ENCODE data around the gene LRP3. TPM values are rescaled to one million over a fixed set of nuclear protein-coding genes. Genes with fewer than 3 reads are reported as not detected.
"Not testable (repeated sequence)": the region's sequence is repeated elsewhere in the genome, so short reads cannot be mapped to it uniquely, and the experiment has no call there.

Gene LRP3
- total and polyA plus RNA-seq, 5 experiments from 2014 or later, result not detected

- Mint-ChIP-seq H3K36me3 (no peaks in the 10 kb centered on the region), H3K27me3 (no peaks in the 10 kb centered on the region), H3K4me1 (peaks cover 21 to 44% (median 39%) of the 10 kb centered on the region in 4 donors), H3K9me3 (no peaks in the 10 kb centered on the region), H3K27ac (peak overlapping the region in 9 of 10 donors; percentile 37 to 94 (median 88)), H3K4me3 (peak overlapping the region in 7 of 10 donors; percentile 15 to 81 (median 70))
- ATAC-seq (no peak), DNase-seq (no peak)
- POLR2A ChIA-PET, result interaction anchor here (1.8 to 7.6 kb wide), 2 partner anchors 14 to 212 kb away, joined by 5 to 113 read pairs; partner anchors contain the start of gene CEBPG
Measured at GRCh38 chr19:33161201-33161600, 32.9 kb upstream of the LRP3 start.

DNA sequence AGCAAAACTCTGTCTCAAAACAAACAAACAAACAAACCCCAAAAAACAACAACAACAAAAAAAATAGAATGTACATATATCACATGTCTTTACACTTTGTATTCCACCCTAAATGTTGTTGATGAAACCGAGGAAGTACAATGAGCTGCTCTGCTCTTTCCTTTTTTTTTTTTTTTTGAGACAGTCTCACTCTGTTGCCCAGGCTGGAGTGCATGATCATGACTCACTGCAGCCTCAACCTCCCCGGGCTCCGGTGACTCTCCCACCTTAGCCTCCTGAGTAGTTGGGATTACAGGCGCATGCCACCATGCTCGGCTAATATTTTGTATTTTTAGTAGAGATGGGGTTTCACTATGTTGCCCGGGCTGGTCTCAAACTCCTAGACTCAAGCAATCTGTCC is 30.6 kb upstream of the LRP3 start:
- Mint-ChIP-seq H3K27ac (no peak overlapping the region), H3K27me3 (no peaks in the 10 kb centered on the region), H3K4me3 (no peak overlapping the region), H3K9me3 (peaks cover 0 to 13% (median 3%) of the 10 kb centered on the region in 9 donors), H3K4me1 (peaks cover 17 to 45% (median 30%) of the 10 kb centered on the region in 4 donors), H3K36me3 (peaks cover 0 to 4% (median 2%) of the 10 kb centered on the region in 3 donors)
- POLR2A ChIA-PET, result interaction anchor here (7.6 kb wide), 1 partner anchor 12 kb away, joined by 113 read pairs; no protein-coding TSS in a partner anchor
- DNase-seq (no peak), ATAC-seq (no peak)

DNA sequence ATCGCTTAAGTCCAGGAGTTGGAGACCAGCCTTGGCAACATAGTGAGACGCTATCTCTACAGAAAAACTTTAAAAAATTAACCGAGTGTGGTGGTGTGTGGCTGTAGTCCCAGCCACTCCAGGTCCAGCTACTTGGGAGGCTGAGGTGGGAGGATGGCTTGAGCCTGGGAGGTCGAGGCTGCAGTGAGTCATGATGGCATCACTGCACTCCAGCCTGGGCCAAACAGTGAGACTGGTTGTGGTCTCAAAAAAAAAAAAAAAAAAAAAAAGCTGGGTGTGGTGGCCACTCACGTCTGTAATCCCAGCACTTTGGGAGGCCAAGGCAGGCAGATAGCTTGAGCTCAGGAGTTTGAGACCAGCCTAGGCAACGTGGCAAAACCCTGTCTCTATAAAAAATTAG is 28.1 kb upstream of the LRP3 start:
- H3K4me1 Mint-ChIP-seq, result peaks cover 12 to 37% (median 17%) of the 10 kb centered on the region in 4 donors
- peaks cover 0 to 11% (median 9%) of the 10 kb centered on the region in 3 donors for H3K36me3 Mint-ChIP-seq
- H3K4me3 Mint-ChIP-seq, ATAC-seq, DNase-seq, H3K27me3 Mint-ChIP-seq, H3K27ac Mint-ChIP-seq: not testable (repeated sequence)
- H3K9me3 Mint-ChIP-seq, result peaks cover 0 to 19% (median 4%) of the 10 kb centered on the region in 9 donors
- POLR2A ChIA-PET, result interaction anchor here (1.8 kb wide), 1 partner anchor 10 kb away, joined by 8 read pairs; no protein-coding TSS in a partner anchor

GRCh38 chr19:33167438-33167837 is 26.7 kb upstream of the LRP3 start:
- no peak overlapping the region for H3K4me3 Mint-ChIP-seq
- no peak for ATAC-seq
- H3K9me3 Mint-ChIP-seq, result peaks cover 0 to 19% (median 4%) of the 10 kb centered on the region in 9 donors
- H3K27me3 Mint-ChIP-seq, result no peaks in the 10 kb centered on the region
- H3K4me1 Mint-ChIP-seq, result peaks cover 8 to 33% (median 18%) of the 10 kb centered on the region in 4 donors
- H3K27ac Mint-ChIP-seq, result no peak overlapping the region
- POLR2A ChIA-PET, result interaction anchor here (1.8 kb wide), 1 partner anchor 9 kb away, joined by 8 read pairs; no protein-coding TSS in a partner anchor
- H3K36me3 Mint-ChIP-seq, result peaks cover 0 to 11% (median 9%) of the 10 kb centered on the region in 3 donors
- DNase-seq, result no peak

- Mint-ChIP-seq H3K4me3 (no peak overlapping the region), H3K4me1 (peaks cover 12 to 37% (median 26%) of the 10 kb centered on the region in 4 donors), H3K27me3 (no peaks in the 10 kb centered on the region), H3K9me3 (peaks cover 0 to 19% (median 4%) of the 10 kb centered on the region in 9 donors), H3K36me3 (peaks cover 0 to 11% (median 9%) of the 10 kb centered on the region in 3 donors), H3K27ac (peak overlapping the region in 1 of 10 donors; percentile 74)
- ATAC-seq, result no peak
- POLR2A ChIA-PET, result no interaction called here
- DNase-seq, result no peak
Measured at GRCh38 chr19:33168528-33168927, 25.6 kb upstream of the LRP3 start.

DNA sequence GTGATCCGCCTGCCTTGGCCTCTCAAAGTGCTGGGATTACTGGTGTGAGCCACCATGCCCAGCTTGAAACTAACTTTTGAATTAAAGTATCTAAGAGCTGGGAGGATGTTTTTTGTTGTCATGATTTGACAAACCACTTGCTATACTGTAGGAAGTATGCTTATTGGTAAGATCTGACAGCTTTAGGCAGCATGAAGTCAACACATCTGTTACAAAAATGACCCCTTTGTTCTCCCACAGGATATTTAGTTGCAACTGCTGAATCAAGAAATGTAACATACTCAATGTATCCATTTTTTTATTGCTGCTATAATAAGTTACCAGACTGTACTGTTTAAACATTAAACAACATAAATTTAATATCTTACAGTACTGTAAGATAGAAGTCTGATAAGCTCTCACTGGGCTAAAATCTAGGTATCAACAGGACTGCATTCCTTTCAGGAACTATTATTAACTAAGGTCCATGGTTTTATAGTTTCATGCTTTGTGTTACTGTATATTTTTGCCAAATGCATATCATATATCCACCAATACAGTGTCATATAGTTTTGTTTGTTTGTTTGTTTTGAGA is 22.8 kb upstream of the LRP3 start:
- peak overlapping the region in 1 of 10 donors; percentile 57 for H3K27ac Mint-ChIP-seq
- peaks cover 0 to 11% (median 9%) of the 10 kb centered on the region in 3 donors for H3K36me3 Mint-ChIP-seq
- no peaks in the 10 kb centered on the region for H3K27me3 Mint-ChIP-seq
- no peak for ATAC-seq
- DNase-seq, result no peak
- peaks cover 0 to 19% (median 4%) of the 10 kb centered on the region in 9 donors for H3K9me3 Mint-ChIP-seq
- H3K4me1 Mint-ChIP-seq, result peaks cover 20 to 49% (median 45%) of the 10 kb centered on the region in 4 donors
- H3K4me3 Mint-ChIP-seq, result no peak overlapping the region
- POLR2A ChIA-PET, result no interaction called here

GRCh38 chr19:33171916-33172359 is 22.2 kb upstream of the LRP3 start:
- no peak overlapping the region for H3K4me3 Mint-ChIP-seq
- H3K27me3 Mint-ChIP-seq, result peaks cover 0 to 3% (median 0%) of the 10 kb centered on the region in 5 donors
- DNase-seq (no peak), ATAC-seq (no peak)
- peaks cover 0 to 19% (median 5%) of the 10 kb centered on the region in 9 donors for H3K9me3 Mint-ChIP-seq
- POLR2A ChIA-PET, result interaction anchor here (6.6 kb wide), 1 partner anchor 11 kb away, joined by 113 read pairs; no protein-coding TSS in a partner anchor
- H3K4me1 Mint-ChIP-seq, result peaks cover 23 to 53% (median 49%) of the 10 kb centered on the region in 4 donors
- H3K36me3 Mint-ChIP-seq, result peaks cover 2 to 13% (median 9%) of the 10 kb centered on the region in 3 donors
- H3K27ac Mint-ChIP-seq, result no peak overlapping the region

GRCh38 chr19:33174186-33174585 is 19.9 kb upstream of the LRP3 start:
- POLR2A ChIA-PET, result interaction anchor here (6.6 kb wide), 1 partner anchor 13 kb away, joined by 113 read pairs; no protein-coding TSS in a partner anchor

DNA sequence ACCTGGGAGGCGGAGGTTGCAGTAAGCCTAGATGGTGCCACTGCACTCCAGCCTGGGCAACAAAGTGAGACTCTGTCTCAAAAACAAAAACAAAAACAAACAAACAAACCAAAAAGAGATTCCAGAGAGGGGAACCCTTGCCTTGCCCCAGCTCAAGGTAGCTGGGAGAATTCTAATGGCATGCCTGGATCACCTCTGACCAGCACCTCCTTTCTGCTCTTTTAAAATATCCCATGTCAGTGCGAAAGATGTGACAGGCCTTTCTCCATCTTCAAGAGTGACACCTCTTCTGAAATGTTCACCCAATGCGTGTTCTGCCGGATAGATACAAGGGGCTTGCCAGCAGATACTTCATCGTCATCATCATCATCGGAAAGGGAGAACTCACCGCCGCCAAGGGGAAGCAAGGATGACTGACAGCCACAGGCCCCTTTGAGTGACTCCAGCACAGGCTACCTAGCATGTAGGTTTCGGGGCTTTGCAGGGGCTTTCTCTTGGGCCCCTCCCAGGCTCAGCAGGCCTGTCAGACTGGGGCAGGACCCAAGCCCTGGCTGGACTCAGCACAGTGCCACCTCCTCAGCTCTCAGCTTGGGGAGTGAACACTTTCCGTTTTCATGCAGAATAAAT is 18.9 kb upstream of the LRP3 start:
- DNase-seq (no peak), ATAC-seq (no peak)
- Mint-ChIP-seq H3K27me3 (peaks cover 0 to 4% (median 0%) of the 10 kb centered on the region in 5 donors), H3K9me3 (peaks cover 0 to 4% (median 0%) of the 10 kb centered on the region in 9 donors), H3K4me3 (peak overlapping the region; percentile 92 to 100 (median 98)), H3K4me1 (peaks cover 24 to 62% (median 56%) of the 10 kb centered on the region in 4 donors), H3K36me3 (peaks cover 0 to 4% (median 2%) of the 10 kb centered on the region in 3 donors), H3K27ac (peak overlapping the region; percentile 49 to 100 (median 98))
- POLR2A ChIA-PET, result interaction anchor here (0.5 to 6.6 kb wide), 8 partner anchors 9 to 996 kb away, joined by 3 to 113 read pairs (median 7); partner anchors contain the start of genes CEBPG and DPY19L3

More at GRCh38 chr19:33174186-33174585, 19.9 kb upstream of the LRP3 start:
- Mint-ChIP-seq H3K27me3 (peaks cover 0 to 4% (median 0%) of the 10 kb centered on the region in 5 donors), H3K27ac (peak overlapping the region in 1 of 10 donors; percentile 41), H3K4me3 (peak overlapping the region in 6 of 10 donors; percentile 13 to 100 (median 30)), H3K36me3 (peaks cover under 1 to 4% (median 4%) of the 10 kb centered on the region in 3 donors), H3K4me1 (peaks cover 24 to 59% (median 52%) of the 10 kb centered on the region in 4 donors), H3K9me3 (peaks cover 0 to 4% (median 0%) of the 10 kb centered on the region in 9 donors)
- DNase-seq (no peak), ATAC-seq (no peak)

GRCh38 chr19:33175886-33176669 is 18.1 kb upstream of the LRP3 start:
- ATAC-seq (peak in 1 of 2 donors; percentile 1), DNase-seq (peak in 3 of 10 donors; percentile 10 to 24 (median 10))
- H3K36me3 Mint-ChIP-seq, result peaks cover 0 to 4% (median 2%) of the 10 kb centered on the region in 3 donors
- H3K4me3 Mint-ChIP-seq, result peak overlapping the region; percentile 92 to 100 (median 98)
- POLR2A ChIA-PET, result interaction anchor here (0.5 to 6.6 kb wide), 23 partner anchors 8 to 1501 kb away, joined by 3 to 113 read pairs (median 6); partner anchors contain the start of genes CEBPG, CEP89, DPY19L3 and FAAP24
- peaks cover 24 to 60% (median 56%) of the 10 kb centered on the region in 4 donors for H3K4me1 Mint-ChIP-seq
- H3K27ac Mint-ChIP-seq, result peak overlapping the region; percentile 97 to 100 (median 99)
- peaks cover 0 to 4% (median 0%) of the 10 kb centered on the region in 9 donors for H3K9me3 Mint-ChIP-seq
- peaks cover 0 to 4% (median 0%) of the 10 kb centered on the region in 5 donors for H3K27me3 Mint-ChIP-seq

DNA sequence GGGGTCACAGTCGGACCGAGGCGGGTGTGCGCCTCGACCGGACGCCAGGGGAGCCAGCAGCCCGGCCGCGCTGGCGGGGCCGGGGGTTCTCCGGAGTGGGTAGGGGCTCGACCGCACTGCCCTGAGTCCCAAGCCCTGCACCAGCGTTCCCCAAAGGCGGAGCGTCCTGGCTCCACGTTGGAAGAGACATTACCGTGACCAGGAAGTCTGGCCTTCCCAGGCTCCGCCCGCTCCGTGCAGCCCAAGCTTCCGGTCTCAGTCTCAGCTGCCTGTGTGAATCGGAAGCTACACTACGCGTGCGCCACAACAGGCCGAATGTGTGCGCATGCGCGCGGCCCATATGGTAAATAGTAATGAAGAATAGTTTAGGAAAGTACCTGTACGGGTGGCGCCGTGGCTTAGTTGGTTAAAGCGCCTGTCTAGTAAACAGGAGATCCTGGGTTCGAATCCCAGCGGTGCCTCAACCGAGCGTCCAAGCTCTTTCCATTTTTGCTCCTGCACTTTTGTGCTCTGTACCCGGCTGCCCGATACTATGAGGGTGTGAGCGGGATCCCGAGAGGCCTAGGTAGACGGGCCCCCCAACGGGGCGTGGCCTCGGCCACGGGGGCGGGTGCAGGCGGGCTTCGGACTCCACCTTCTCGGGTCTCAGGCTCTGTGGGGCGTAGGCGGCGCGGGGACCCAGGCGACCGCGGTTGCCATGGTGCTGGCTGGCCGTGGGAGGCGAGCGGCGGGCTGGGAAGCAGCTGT is 17.3 kb upstream of the LRP3 start:
- peaks cover 0 to 4% (median 0%) of the 10 kb centered on the region in 9 donors for H3K9me3 Mint-ChIP-seq
- DNase-seq (peak; percentile 83 to 99 (median 96)), ATAC-seq (peak; percentile 73 to 79)
- H3K4me1 Mint-ChIP-seq, result peaks cover 24 to 55% (median 53%) of the 10 kb centered on the region in 4 donors
- POLR2A ChIA-PET, result interaction anchor here (0.6 to 6.6 kb wide), 26 partner anchors 8 to 1500 kb away, joined by 3 to 113 read pairs (median 6); partner anchors contain the start of genes CEBPG, CEP89, DPY19L3 and FAAP24
- H3K4me3 Mint-ChIP-seq, result peak overlapping the region; percentile 92 to 100 (median 98)
- peaks cover 0 to 4% (median 2%) of the 10 kb centered on the region in 3 donors for H3K36me3 Mint-ChIP-seq
- peaks cover 0 to 4% (median 0%) of the 10 kb centered on the region in 5 donors for H3K27me3 Mint-ChIP-seq
- peak overlapping the region; percentile 97 to 100 (median 99) for H3K27ac Mint-ChIP-seq
